Measurements from ENCODE around the gene CBLL1.

GRCh38 chr7:107803009-107803610 lies 59.2 kb downstream of the CBLL1 start, which contains the start of gene SLC26A3:
- no peak for TF ChIP-seq CTCF (IDR thresholded peaks at IDR 0.05)
- no peak for TF ChIP-seq POLR2A (IDR thresholded peaks at IDR 0.05)
- TF ChIP-seq POLR2AphosphoS5 (IDR thresholded peaks at IDR 0.05) = no peak
